GM19025 (cell line): ENCODE measurements around the gene TMC2.

Experiments used
- ATAC-seq: cut with Tn5 transposase; IDR thresholded peaks from one replicate; pipeline ENCODE4 v1.9.1; 2021; ENCODE audit warnings: mild to moderate bottlenecking, low read depth, moderate library complexity; ENCODE audit not compliant: unreplicated experiment

The TMC2 gene

GRCh38 chr20:2564406-2564805 lies 28.0 kb downstream of the TMC2 start:
- ATAC-seq: no peak

- ATAC-seq: no peak
Measured at GRCh38 chr20:2575682-2576081, 39.3 kb downstream of the TMC2 start.

- no peak for ATAC-seq
Measured at GRCh38 chr20:2576317-2576727, 39.9 kb downstream of the TMC2 start.

GRCh38 chr20:2578475-2579192 lies 42.3 kb downstream of the TMC2 start:
- ATAC-seq: no peak

- ATAC-seq: no peak
Measured at GRCh38 chr20:2585811-2586210, 49.4 kb downstream of the TMC2 start.

GRCh38 chr20:2593756-2594155 lies 57.4 kb downstream of the TMC2 start:
- ATAC-seq: no peak

GRCh38 chr20:2595076-2595475 lies 58.7 kb downstream of the TMC2 start:
- ATAC-seq: no peak

GRCh38 chr20:2596673-2597279 lies 60.4 kb downstream of the TMC2 start:
- ATAC-seq: no peak

- ATAC-seq: no peak
Measured at GRCh38 chr20:2599288-2600006, 63.1 kb downstream of the TMC2 start.

GRCh38 chr20:2602046-2602735 lies 65.8 kb downstream of the TMC2 start:
- ATAC-seq: no peak

GRCh38 chr20:2602746-2603145 lies 66.4 kb downstream of the TMC2 start:
- ATAC-seq: no peak

- ATAC-seq: no peak
Measured at GRCh38 chr20:2603816-2604505, 67.6 kb downstream of the TMC2 start.

- no peak for ATAC-seq
Measured at GRCh38 chr20:2604506-2604835, 68.1 kb downstream of the TMC2 start.

- no peak for ATAC-seq
Measured at GRCh38 chr20:2606507-2607006, 70.2 kb downstream of the TMC2 start.

- no peak for ATAC-seq
Measured at GRCh38 chr20:2610326-2610725, 74.0 kb downstream of the TMC2 start.

- no peak for ATAC-seq
Measured at GRCh38 chr20:2610941-2611720, 74.8 kb downstream of the TMC2 start.

GRCh38 chr20:2612073-2612472 lies 75.7 kb downstream of the TMC2 start:
- no peak for ATAC-seq

GRCh38 chr20:2616634-2617033 lies 80.3 kb downstream of the TMC2 start:
- ATAC-seq: no peak

- no peak for ATAC-seq
Measured at GRCh38 chr20:2617099-2617714, 80.8 kb downstream of the TMC2 start.
